Testis (tissue), 2 donors: ENCODE measurements around the gene TOM1L2.

Experiments used
- POLR2A ChIP-seq: fragments of 450-650 bp; IDR thresholded peaks from one replicate; pipeline ENCODE4 v1.6.1; 2017; ENCODE audit warnings: antibody characterized with exemption, mild to moderate bottlenecking, moderate library complexity
- TF ChIP-seq, protein P1 (sequence below), 3 experiments: fragments of 450-650 bp in 2 of 3; fragments of 200-600 bp in 1 of 3; sonication (generic) in 1 of 3; IDR thresholded peaks; one replicate each; pipeline ENCODE4 v1.5.1; 2016 to 2019; ENCODE audit warnings: antibody characterized with exemption in 3 of 3, mild to moderate bottlenecking in 2 of 3, moderate library complexity in 1 of 3

DNA sequence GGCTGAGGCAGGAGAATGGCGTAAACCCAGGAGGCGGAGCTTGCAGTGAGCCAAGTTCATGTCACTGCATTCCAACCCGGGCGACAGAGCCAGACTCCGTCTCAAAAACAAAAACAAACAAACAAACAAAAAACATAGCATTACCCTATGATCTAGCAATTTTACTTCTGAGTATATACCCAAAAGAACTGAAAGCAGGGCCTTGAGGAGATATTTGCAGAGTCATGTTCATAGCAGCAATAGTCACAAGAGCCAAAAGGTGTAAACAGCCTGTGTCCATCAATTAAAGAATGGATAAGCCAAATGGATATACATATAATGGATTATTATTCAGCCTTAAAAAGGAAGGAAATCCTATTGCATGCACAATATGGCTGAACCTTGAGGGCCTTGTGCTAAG is 63.1 kb downstream of the TOM1L2 start:
- TF ChIP-seq, protein P1, sequence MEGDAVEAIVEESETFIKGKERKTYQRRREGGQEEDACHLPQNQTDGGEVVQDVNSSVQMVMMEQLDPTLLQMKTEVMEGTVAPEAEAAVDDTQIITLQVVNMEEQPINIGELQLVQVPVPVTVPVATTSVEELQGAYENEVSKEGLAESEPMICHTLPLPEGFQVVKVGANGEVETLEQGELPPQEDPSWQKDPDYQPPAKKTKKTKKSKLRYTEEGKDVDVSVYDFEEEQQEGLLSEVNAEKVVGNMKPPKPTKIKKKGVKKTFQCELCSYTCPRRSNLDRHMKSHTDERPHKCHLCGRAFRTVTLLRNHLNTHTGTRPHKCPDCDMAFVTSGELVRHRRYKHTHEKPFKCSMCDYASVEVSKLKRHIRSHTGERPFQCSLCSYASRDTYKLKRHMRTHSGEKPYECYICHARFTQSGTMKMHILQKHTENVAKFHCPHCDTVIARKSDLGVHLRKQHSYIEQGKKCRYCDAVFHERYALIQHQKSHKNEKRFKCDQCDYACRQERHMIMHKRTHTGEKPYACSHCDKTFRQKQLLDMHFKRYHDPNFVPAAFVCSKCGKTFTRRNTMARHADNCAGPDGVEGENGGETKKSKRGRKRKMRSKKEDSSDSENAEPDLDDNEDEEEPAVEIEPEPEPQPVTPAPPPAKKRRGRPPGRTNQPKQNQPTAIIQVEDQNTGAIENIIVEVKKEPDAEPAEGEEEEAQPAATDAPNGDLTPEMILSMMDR (IDR thresholded peaks at IDR 0.05), result no peak
- TF ChIP-seq POLR2A, result no peak
